Measurements from ENCODE around the gene RILPL2.
"Not testable (repeated sequence)": the region's sequence is repeated elsewhere in the genome, so short reads cannot be mapped to it uniquely, and the experiment has no call there.

The RILPL2 gene

GRCh38 chr12:123382684-123383083, 53.8 kb downstream of the RILPL2 start:
- DNase-seq (ENCODE audit: low read depth), result no peak

GRCh38 chr12:123379391-123379790, 57.1 kb downstream of the RILPL2 start:
- no peak for DNase-seq (ENCODE audit: low read depth)

- not testable (repeated sequence) for DNase-seq (ENCODE audit: low read depth)
Observed at GRCh38 chr12:123372415-123372814, 64.1 kb downstream of the RILPL2 start.

GRCh38 chr12:123371667-123372368, 64.7 kb downstream of the RILPL2 start:
- not testable (repeated sequence) for DNase-seq (ENCODE audit: low read depth)

GRCh38 chr12:123369229-123369628, 67.3 kb downstream of the RILPL2 start:
- no peak for DNase-seq (ENCODE audit: low read depth)

GRCh38 chr12:123368431-123368830, 68.1 kb downstream of the RILPL2 start:
- not testable (repeated sequence) for DNase-seq (ENCODE audit: low read depth)

- no peak for DNase-seq (ENCODE audit: low read depth)
Observed at GRCh38 chr12:123367511-123367910, 69.0 kb downstream of the RILPL2 start.

Data from GM04503 (cell line).